ENCODE data around the gene SORCS2.
"Not testable (repeated sequence)": the region's sequence is repeated elsewhere in the genome, so short reads cannot be mapped to it uniquely, and the experiment has no call there.

The SORCS2 gene

GRCh38 chr4:7199771-7200441, 7.6 kb downstream of the SORCS2 start:
- DNase-seq (ENCODE audit: low spot score), result no peak

GRCh38 chr4:7200801-7201200, 8.5 kb downstream of the SORCS2 start:
- DNase-seq (ENCODE audit: low spot score), result no peak

GRCh38 chr4:7201420-7202305, 9.3 kb downstream of the SORCS2 start:
- DNase-seq (ENCODE audit: low spot score), result no peak

GRCh38 chr4:7202411-7202810, 10.1 kb downstream of the SORCS2 start:
- no peak for DNase-seq (ENCODE audit: low spot score)

- no peak for DNase-seq (ENCODE audit: low spot score)
Measured at GRCh38 chr4:7204656-7205387, 12.5 kb downstream of the SORCS2 start.

GRCh38 chr4:7206385-7206784, 14.0 kb downstream of the SORCS2 start:
- no peak for DNase-seq (ENCODE audit: low spot score)

GRCh38 chr4:7206911-7207567, 14.7 kb downstream of the SORCS2 start:
- DNase-seq (ENCODE audit: low spot score), result no peak

GRCh38 chr4:7207628-7208231, 15.4 kb downstream of the SORCS2 start:
- no peak for DNase-seq (ENCODE audit: low spot score)

- no peak for DNase-seq (ENCODE audit: low spot score)
Measured at GRCh38 chr4:7208509-7209451, 16.4 kb downstream of the SORCS2 start.

- DNase-seq (ENCODE audit: low spot score), result no peak
Measured at GRCh38 chr4:7209699-7210098, 17.4 kb downstream of the SORCS2 start.

- DNase-seq (ENCODE audit: low spot score), result no peak
Measured at GRCh38 chr4:7210824-7211223, 18.5 kb downstream of the SORCS2 start.

- DNase-seq (ENCODE audit: low spot score), result no peak
Measured at GRCh38 chr4:7212101-7212674, 19.9 kb downstream of the SORCS2 start.

GRCh38 chr4:7212921-7213320, 20.6 kb downstream of the SORCS2 start:
- no peak for DNase-seq (ENCODE audit: low spot score)

- DNase-seq (ENCODE audit: low spot score), result no peak
Measured at GRCh38 chr4:7213807-7214206, 21.5 kb downstream of the SORCS2 start.

- no peak for DNase-seq (ENCODE audit: low spot score)
Measured at GRCh38 chr4:7214359-7214758, 22.0 kb downstream of the SORCS2 start.

- not testable (repeated sequence) for DNase-seq (ENCODE audit: low spot score)
Measured at GRCh38 chr4:7215187-7215586, 22.8 kb downstream of the SORCS2 start.

- no peak for DNase-seq (ENCODE audit: low spot score)
Measured at GRCh38 chr4:7217039-7217438, 24.7 kb downstream of the SORCS2 start.

- DNase-seq (ENCODE audit: low spot score), result no peak
Measured at GRCh38 chr4:7217474-7218321, 25.4 kb downstream of the SORCS2 start.

GRCh38 chr4:7218686-7219085, 26.3 kb downstream of the SORCS2 start:
- no peak for DNase-seq (ENCODE audit: low spot score)

Measured in hematopoietic multipotent progenitor cell treated with erythropoietin and hydrocortisone succinate and interleukin-3 and kit ligand, for 15 days (in vitro differentiated cells).